GM12872 (cell line): ENCODE measurements around the gene MDM1.

Source experiments
- TF ChIP-seq, protein P1 (sequence below): IDR thresholded peaks from 3 replicates; pipeline ENCODE4 v1.5.1; 2011; ENCODE audit warnings: low read depth, mild to moderate bottlenecking, low read length, moderate library complexity; ENCODE audit not compliant: insufficient read depth

MDM1 gene

DNA sequence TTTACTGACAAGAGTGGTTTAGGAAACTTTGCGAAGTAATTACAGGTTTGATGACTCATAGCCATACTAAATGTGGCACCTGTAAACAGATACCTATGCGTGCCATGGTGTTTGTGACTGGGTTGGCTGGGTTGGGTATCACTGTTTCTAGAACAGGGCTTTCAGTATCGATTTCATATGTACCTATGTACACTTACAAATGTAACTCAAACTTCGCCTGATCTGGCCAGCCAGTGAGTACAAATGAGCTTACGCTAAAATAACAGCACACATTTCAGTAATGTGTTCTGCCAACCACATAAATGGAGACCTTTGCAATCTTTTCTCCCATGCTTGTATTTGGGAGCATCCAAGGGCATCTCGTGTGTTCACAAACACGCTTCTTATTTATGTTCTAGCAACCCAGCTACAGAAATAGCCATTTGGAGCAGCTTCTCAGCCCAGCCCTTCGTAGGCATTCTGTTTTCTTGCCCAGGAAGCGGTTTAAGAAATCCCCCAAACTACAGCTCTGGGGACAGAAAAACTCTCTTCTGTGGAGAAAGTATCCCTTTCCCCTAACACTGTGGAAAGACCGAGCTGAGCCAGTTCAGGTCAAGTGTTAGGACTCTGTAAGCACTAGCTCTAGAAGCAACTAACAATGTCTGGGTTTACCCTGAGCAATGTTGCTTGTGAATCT lies 42.3 kb upstream of the MDM1 start:
- TF ChIP-seq, protein P1, sequence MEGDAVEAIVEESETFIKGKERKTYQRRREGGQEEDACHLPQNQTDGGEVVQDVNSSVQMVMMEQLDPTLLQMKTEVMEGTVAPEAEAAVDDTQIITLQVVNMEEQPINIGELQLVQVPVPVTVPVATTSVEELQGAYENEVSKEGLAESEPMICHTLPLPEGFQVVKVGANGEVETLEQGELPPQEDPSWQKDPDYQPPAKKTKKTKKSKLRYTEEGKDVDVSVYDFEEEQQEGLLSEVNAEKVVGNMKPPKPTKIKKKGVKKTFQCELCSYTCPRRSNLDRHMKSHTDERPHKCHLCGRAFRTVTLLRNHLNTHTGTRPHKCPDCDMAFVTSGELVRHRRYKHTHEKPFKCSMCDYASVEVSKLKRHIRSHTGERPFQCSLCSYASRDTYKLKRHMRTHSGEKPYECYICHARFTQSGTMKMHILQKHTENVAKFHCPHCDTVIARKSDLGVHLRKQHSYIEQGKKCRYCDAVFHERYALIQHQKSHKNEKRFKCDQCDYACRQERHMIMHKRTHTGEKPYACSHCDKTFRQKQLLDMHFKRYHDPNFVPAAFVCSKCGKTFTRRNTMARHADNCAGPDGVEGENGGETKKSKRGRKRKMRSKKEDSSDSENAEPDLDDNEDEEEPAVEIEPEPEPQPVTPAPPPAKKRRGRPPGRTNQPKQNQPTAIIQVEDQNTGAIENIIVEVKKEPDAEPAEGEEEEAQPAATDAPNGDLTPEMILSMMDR, result no peak

DNA sequence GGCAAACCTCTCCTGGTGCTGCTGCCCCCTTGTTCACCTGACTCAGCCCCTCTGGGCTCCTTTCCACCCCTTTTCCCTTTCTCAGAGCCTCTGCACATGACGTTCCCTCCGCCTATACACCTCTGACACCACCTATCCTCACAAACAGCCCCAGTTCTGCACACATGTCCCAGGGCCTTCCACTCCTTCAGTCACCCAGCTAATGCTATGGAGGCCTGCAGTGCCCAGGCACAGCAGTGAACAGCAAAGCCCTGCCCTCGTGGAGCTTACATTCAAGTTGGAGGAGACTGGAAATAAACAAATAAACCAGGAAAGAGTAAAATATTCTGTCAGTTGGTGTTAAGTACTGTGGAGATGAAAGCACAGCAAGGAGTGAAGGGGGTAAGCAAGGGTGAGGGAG lies 38.5 kb upstream of the MDM1 start:
- TF ChIP-seq, protein P1, result no peak

DNA sequence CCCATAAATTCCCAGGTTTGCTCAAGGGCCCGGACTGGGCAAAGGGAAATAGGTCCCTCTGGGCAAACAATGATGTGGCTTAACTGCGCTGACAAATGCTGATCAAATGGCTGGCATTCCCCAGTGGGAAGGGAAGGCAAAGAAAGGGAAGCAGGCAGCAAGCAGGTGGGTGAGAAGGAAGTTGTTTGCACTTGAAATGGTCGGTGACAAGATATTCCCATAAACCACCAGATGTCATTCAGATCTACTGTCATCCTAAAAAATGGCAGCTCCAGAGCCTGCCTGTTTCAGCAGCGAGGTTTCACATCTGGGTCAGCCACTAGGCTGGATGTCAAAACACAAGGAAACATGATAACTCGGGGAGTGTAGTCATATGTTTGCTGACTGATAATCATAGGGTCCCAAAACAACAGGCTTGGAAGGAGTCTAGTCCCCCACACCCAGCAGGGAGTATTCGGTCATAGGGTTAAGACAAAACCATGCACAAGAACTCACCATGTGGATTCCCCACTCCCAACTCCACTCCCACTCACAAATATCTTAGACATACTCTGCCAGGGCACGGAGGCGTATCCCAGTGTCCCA lies 37.9 kb upstream of the MDM1 start:
- TF ChIP-seq, protein P1, result no peak

DNA sequence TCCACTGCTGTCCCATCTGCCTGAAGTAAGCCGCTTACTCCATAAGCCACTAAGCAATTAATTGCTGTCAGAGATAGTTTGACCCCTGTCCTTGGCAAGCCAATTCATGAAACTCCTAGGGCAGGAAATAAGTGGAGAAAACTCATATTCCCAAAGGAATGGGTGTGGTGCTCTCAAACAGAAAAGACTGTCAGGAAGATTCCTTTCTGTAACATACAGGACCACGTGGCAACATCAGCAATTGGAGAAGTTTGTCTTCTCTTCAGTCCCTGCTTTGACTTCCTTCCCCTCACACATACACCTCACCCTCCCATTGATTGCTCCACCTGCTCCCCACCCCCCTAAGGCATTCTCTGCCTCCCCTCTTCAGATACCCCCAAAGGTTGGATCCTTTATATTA lies 36.2 kb upstream of the MDM1 start:
- TF ChIP-seq, protein P1, result no peak

DNA sequence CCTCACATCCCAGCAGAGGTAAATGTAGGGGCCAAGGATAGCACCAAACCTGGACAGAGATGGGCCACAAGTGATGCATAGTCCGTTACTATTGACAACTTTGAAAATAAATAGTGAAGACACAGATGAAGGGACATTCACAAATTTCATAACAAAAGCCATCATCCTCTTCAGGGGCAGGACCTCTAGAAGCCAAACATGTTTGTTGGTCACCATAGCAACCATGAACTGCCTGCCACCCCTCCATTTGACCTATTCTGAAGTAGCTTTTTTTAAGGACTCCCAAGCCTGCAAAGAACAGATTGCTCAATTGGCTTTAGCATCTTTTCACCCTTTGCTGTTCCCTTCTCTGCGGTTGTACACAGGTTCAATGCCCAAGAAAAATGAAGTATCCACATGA lies 35.7 kb upstream of the MDM1 start:
- TF ChIP-seq, protein P1, result no peak

DNA sequence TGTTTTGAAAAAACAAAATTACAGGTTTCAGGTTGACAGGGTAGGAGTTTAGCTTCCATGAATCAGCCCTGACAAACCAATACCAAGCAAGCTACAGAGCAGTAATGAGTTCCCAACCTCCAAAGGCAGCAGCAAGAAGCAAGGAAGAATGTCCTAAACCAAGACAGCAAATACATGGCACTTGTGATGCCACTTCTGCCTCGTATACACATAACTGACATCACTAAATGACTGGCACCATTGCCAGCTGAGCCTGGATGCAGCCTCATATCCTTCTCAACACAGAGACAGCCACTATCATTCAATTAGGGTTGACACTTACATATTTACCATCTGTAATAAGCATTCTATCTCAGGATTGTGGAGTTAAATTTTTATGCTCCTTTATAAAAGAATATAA lies 35.0 kb upstream of the MDM1 start:
- TF ChIP-seq, protein P1, result no peak

DNA sequence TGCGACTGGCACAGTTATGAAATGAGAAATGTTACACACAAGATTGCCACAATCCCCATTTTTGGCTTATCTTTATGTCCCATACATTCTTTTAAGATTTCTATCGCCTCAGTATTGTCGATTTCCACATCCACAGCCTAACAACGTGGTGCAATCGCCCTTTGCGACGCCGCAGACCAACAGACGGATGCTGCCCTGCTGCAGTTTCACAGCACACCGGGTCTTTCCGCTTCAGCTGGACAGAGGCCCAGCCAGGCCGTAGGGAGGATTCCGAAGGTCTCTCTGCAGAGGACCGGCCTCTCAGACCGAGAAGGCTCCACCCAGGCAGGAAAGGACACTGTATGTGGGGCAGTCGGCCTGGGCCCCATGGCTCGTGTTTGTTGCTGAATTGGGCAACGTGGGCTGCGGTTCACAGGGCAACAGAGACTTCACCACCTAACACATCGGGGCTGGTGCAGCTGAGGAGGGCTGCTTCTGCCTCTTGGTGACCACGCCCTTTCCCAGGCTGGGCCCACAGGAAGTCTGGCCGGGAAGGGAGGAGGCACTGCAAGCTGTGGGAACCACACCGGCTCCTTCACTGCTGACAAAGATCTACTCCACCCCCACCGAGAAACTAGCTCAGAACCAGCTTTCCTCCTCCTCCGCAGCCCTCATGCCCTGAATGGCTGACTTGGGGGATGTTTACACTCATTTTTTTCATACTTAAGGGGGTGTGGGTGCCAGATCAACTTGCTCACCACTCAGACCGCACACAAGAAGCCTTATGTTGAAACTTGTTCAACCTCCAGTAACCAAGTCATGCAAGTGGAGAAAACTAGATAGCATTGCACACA lies 32.9 kb upstream of the MDM1 start:
- TF ChIP-seq, protein P1, result no peak
